Panc1 (cell line): ENCODE results near the gene TUBGCP3. TPM values are rescaled to one million over a fixed set of nuclear protein-coding genes. Genes with fewer than 3 reads are reported as not detected.

Experiments used
- ATAC-seq: fragments of 200-7000 bp; cut with Tn5 transposase; 2 replicates; pipeline ENCODE4 v1.9.1; 2020; ENCODE audit warnings: mild to moderate bottlenecking, moderate library complexity
- BruUV-seq: library from RNA; stranded (reverse); fragments of 400-500 nt; replicated peaks from 2 replicates; lab custom pipeline; 2021; lab: Mats Ljungman, UMichigan
- CTCF ChIA-PET: fragments of 300-600 bp; sonication (Branson Sonifier 250); formaldehyde crosslinking; loops from one replicate; lab custom pipeline; 2022; ENCODE audit warnings: antibody characterized with exemption; lab: Charles Lee
- POLR2A ChIA-PET: fragments of 300-600 bp; sonication (Branson Sonifier 250); formaldehyde crosslinking; loops from one replicate; lab custom pipeline; 2022; ENCODE audit warnings: antibody characterized with exemption; lab: Charles Lee
- DNase-seq: peaks from one replicate; pipeline ENCODE4 v3.0.0-alpha.2; 2010; ENCODE audit warnings: low read depth, low spot score
- H3K27ac ChIP-seq: 2 replicates; pipeline ENCODE4 v1.5.1; 2011; ENCODE audit warnings: mild to moderate bottlenecking, low read length, inconsistent platforms
- H3K27me3 ChIP-seq: fragments of 200-500 bp; sonication (Bioruptor generic); 2 replicates; pipeline ENCODE4 v1.6.0; 2014; ENCODE audit warnings: low read length, inconsistent platforms; ENCODE audit not compliant: control insufficient read depth, insufficient read depth
- H3K36me3 ChIP-seq: fragments of 200-500 bp; sonication (Bioruptor generic); 2 replicates; pipeline ENCODE4 v1.5.1; 2014; ENCODE audit warnings: inconsistent platforms, mild to moderate bottlenecking, low read length, moderate library complexity; ENCODE audit not compliant: control insufficient read depth, insufficient read depth
- H3K4me1 ChIP-seq: 2 replicates; pipeline ENCODE4 v1.5.1; 2011; ENCODE audit warnings: inconsistent platforms, mild to moderate bottlenecking, low read length, moderate library complexity; ENCODE audit not compliant: control insufficient read depth, insufficient read depth
- H3K4me3 ChIP-seq, 2 experiments: 2 replicates each; pipeline ENCODE4 v1.5.1; 2011 to 2012; ENCODE audit warnings: low read depth in 2 of 2, low read length in 2 of 2, mild to moderate bottlenecking in 2 of 2, inconsistent platforms in 1 of 2, moderate library complexity in 1 of 2
- H3K9me3 ChIP-seq: fragments of 200-500 bp; sonication (Bioruptor generic); 2 replicates; pipeline ENCODE4 v1.5.1; 2014; ENCODE audit warnings: low read depth, mild to moderate bottlenecking, inconsistent platforms, low read length, moderate library complexity; ENCODE audit not compliant: control insufficient read depth, insufficient read depth
- CTCF ChIP-seq: fragments of 450-650 bp; IDR thresholded peaks from 2 replicates; pipeline ENCODE4 v1.5.1; 2017; ENCODE audit warnings: mild to moderate bottlenecking
- POLR2AphosphoS5 ChIP-seq: IDR thresholded peaks from 2 replicates; pipeline ENCODE4 v1.6.1; 2012; ENCODE audit warnings: mild to moderate bottlenecking, low read depth, low read length, moderate library complexity
- REST ChIP-seq, 2 experiments: IDR thresholded peaks; 2 replicates each; pipeline ENCODE4 v1.6.1; 2011 to 2012; ENCODE audit warnings: low read depth in 2 of 2, control low read depth in 1 of 2, low read length in 1 of 2, mild to moderate bottlenecking in 1 of 2, moderate library complexity in 1 of 2; ENCODE audit not compliant: insufficient read depth in 1 of 2
- SIN3A ChIP-seq: IDR thresholded peaks from 2 replicates; pipeline ENCODE4 v1.6.1; 2012; ENCODE audit warnings: low read depth, mild to moderate bottlenecking, low read length, moderate library complexity, borderline replicate concordance; ENCODE audit not compliant: insufficient read depth
- TCF7L2 ChIP-seq: IDR thresholded peaks from 2 replicates; pipeline ENCODE4 v1.6.1; 2011; ENCODE audit warnings: mild to moderate bottlenecking, low read depth, low read length, inconsistent platforms
- in situ Hi-C: cut with HindIII; loops from 2 replicates; pipeline ENCODE4 v1.10.0; 2016; ENCODE audit warnings: low sequenced_read_pairs, low pct_unique_long_range_greater_than_20kb
- intact Hi-C: fragments of 100-400 bp; cut with micrococcal nuclease; formaldehyde crosslinking; loops from one replicate; pipeline ENCODE4 v1.10.0; 2022; ENCODE audit not compliant: unreplicated experiment
- total RNA-seq: library from RNA; stranded (reverse); gene quantifications from one replicate; pipeline ENCODE4 v1.2.1, GENCODE V29; 2021; ENCODE audit not compliant: unreplicated experiment

Gene TUBGCP3
- total RNA-seq, 1 experiment from 2014 or later: 28.4 TPM

DNA sequence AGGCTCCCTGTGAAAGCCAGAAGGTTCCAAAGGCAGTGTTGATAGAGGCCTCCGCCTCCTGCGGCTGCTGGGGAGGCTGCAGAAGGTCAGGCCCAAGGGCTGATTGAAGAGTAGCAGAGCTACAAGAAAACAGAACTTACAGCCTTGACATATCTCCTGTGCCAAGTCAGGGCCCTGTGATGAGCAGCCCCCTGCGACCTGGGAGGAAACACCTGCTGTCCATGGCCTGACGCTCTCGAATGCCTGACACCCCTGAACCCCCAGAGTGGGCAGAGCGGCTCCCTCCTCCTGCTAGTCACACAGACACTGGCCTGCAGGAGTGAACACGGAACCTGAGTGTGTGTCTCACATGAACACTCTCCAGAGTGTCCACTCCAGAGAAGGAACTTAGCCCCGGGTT lies 38.2 kb upstream of the TUBGCP3 start:
- H3K4me1 ChIP-seq: no peaks in the 10 kb centered on the region
- ChIA-PET POLR2A (no interaction called here), CTCF (no interaction called here)
- H3K9me3 ChIP-seq: no peaks in the 10 kb centered on the region
- no peak overlapping the region for H3K27ac ChIP-seq
- in situ Hi-C loops (no loop called here), intact Hi-C loops (no loop called here)
- DNase-seq (no peak), ATAC-seq (no peak)
- no peak for TF ChIP-seq SIN3A
- no peak for TF ChIP-seq REST (IDR thresholded peaks at IDR 0.05; ENCODE audit: insufficient read depth in 1 of 2, low read depth in 2 of 2, low read length in 1 of 2)
- TF ChIP-seq CTCF: no peak
- no peak for TF ChIP-seq POLR2AphosphoS5
- TF ChIP-seq TCF7L2: no peak
- no peak overlapping the region for H3K4me3 ChIP-seq
- BruUV-seq: no TSS peak
- no peaks in the 10 kb centered on the region for H3K27me3 ChIP-seq
- H3K36me3 ChIP-seq: no peaks in the 10 kb centered on the region

- in situ Hi-C loops (no loop called here), intact Hi-C loops (no loop called here)
- Histone ChIP-seq H3K9me3 (no peaks in the 10 kb centered on the region), H3K36me3 (no peaks in the 10 kb centered on the region), H3K27ac (no peak overlapping the region), H3K4me3 (no peak overlapping the region), H3K4me1 (no peaks in the 10 kb centered on the region), H3K27me3 (no peaks in the 10 kb centered on the region)
- no TSS peak for BruUV-seq
- POLR2A ChIA-PET: no interaction called here
- ATAC-seq (no peak), DNase-seq (no peak)
- CTCF ChIA-PET: no interaction called here
- TF ChIP-seq TCF7L2: no peak
- no peak for TF ChIP-seq SIN3A
- TF ChIP-seq CTCF: no peak
- no peak for TF ChIP-seq POLR2AphosphoS5
- no peak for TF ChIP-seq REST (IDR thresholded peaks at IDR 0.05; ENCODE audit: insufficient read depth in 1 of 2, low read depth in 2 of 2, low read length in 1 of 2)
Observed at GRCh38 chr13:112625698-112626097, 37.7 kb upstream of the TUBGCP3 start.
